H7 (cell line): Measurements from ENCODE around the gene ELF2. TPM values are rescaled to one million over a fixed set of nuclear protein-coding genes. Genes with fewer than 3 reads are reported as not detected.
A peak's percentile ranks its signal among the peaks of the same experiment; 100 is the strongest.
"Not testable (repeated sequence)": the region's sequence is repeated elsewhere in the genome, so short reads cannot be mapped to it uniquely, and the experiment has no call there.

Experiments used
- DNase-seq: peaks from one replicate; pipeline ENCODE4 v3.0.0; 2012
- H3K27me3 ChIP-seq: 2 replicates; pipeline ENCODE4 v1.6.0; 2011; ENCODE audit warnings: mild to moderate bottlenecking, low read length; ENCODE audit not compliant: control insufficient read depth, insufficient read depth
- H3K36me3 ChIP-seq: replicated peaks from 2 replicates; pipeline ENCODE4 v1.5.1; 2011; ENCODE audit warnings: low read length; ENCODE audit not compliant: control insufficient read depth, insufficient read depth
- H3K4me3 ChIP-seq: 2 replicates; pipeline ENCODE4 v1.5.1; 2011; ENCODE audit warnings: low read depth, mild to moderate bottlenecking, control low read depth, low read length, moderate library complexity; ENCODE audit not compliant: insufficient read depth
- total RNA-seq: library from RNA; depleted of rRNA; stranded (reverse); fragments of >200 nt; shearing (Covaris generic); gene quantifications from 2 replicates; pipeline ENCODE4 v1.2.3, GENCODE V29; 2014

ELF2 gene
- total RNA-seq, 1 experiment from 2014 or later, result 29.9 TPM

- no peak for DNase-seq
- Histone ChIP-seq H3K27me3 (peaks cover 5% of the 10 kb centered on the region; the same call in 1 of the 2 replicates), H3K4me3 (no peak overlapping the region), H3K36me3 (no peaks in the 10 kb centered on the region)
Measured at GRCh38 chr4:139170932-139171331, 6.1 kb downstream of the ELF2 start.

- peak; percentile 30 for DNase-seq
- Histone ChIP-seq H3K36me3 (no peaks in the 10 kb centered on the region), H3K27me3 (no peaks in the 10 kb centered on the region), H3K4me3 (no peak overlapping the region)
Measured at GRCh38 chr4:139167774-139168444, 9.1 kb downstream of the ELF2 start.

DNA sequence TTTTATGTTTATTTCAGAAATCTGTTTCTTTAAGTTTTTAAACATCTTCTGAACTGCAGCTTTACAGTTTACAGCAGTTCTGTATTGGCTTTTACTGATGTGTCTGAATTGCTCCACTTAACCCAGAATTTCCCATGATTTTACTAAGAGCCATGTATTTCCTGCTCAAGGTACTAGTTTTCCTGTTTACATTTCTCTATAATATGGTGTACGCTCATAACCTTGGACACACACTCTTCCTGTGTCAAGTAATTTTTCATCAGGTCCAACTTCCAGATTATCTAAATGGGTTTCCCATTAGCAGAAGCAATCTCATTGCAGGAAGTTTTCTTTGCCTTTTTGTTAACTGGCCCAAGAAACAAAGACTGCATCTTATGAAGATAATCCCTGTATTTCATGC, 12.3 kb downstream of the ELF2 start:
- Histone ChIP-seq H3K27me3 (no peaks in the 10 kb centered on the region), H3K4me3 (no peak overlapping the region), H3K36me3 (no peaks in the 10 kb centered on the region)
- DNase-seq, result no peak

GRCh38 chr4:139163806-139164206, 13.2 kb downstream of the ELF2 start:
- DNase-seq, result no peak
- Histone ChIP-seq H3K4me3 (no peak overlapping the region), H3K36me3 (no peaks in the 10 kb centered on the region), H3K27me3 (no peaks in the 10 kb centered on the region)

DNA sequence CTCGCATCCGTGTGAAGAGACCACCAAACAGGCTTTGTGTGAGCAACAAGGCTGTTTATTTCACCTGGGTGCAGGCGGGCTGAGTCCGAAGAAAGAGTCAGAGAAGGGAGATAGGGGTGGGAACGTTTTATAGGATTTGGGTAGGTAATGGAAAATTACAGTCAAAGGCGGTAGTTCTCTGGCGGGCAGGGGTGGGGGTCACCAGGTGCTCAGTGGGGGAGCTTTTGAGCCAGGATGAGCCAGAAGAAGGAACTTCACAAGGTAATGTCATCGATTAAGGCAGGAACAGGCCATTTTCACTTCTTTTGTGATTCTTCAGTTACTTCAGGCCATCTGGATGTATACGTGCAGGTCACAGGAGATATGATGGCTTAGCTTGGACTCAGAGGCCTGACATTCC, 19.0 kb downstream of the ELF2 start:
- not testable (repeated sequence) for H3K36me3 ChIP-seq, H3K4me3 ChIP-seq, DNase-seq, H3K27me3 ChIP-seq

DNA sequence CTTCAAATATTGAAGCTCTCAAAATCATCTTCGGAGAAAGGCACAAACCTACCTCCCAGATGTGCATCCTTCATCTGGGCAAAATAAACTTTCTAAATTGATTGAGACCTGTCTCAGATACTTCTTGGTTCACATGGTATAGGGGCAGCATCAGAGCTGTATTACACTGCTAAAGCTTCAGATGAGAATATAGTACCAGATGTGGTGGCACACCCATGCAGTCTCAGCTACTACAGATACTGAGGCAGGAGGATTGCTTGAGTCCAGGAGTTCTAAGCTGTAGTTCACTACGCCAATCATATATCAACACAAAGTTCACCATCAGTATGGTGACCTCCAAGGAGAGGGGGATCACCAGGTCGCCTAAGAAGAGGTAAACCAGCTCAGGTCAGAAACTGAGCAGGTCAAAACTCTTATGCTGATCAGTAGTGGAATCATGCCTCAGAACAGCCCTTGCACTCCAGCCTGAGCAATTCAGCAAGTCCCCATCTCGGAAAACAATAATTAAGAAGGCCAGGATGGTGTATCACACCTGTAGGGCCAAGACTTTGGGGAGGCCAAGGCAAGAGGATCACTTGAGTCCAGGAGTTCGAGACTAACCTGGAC, 22.0 kb downstream of the ELF2 start:
- DNase-seq, result no peak
- no peaks in the 10 kb centered on the region for H3K36me3 ChIP-seq
- no peaks in the 10 kb centered on the region for H3K27me3 ChIP-seq
- no peak overlapping the region for H3K4me3 ChIP-seq

DNA sequence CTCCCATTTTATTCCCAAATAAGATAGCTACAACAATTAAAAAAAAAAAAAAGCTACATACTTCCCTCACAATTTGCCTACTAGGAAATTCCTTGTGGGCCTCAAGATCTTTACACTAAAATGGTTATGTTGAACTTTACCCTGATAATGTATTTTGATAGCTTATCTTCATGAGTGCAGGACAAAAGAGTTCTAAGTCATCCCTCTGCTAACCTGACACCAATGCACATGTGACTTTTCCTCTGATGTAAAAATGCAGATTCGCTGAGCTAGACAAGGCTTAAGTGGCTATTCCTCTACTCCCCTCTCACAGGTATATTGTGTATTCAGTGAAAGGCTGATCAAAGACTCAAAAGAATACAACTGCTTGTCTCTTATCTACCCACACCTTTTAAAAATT, 22.5 kb downstream of the ELF2 start:
- no peak for DNase-seq
- no peak overlapping the region for H3K4me3 ChIP-seq

DNA sequence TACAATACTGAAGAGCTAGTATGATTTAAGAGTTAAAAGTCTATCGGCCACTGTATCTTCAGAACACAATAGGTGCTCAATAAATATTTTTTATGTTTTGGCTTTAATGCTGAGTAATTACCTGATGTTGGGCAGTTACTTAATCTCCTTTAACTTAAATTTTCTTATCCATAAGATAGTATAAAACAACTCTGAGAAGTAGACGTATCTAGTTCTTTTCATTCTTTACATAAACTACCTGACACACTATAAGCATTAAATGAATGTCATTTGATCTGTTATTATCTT, 22.9 kb downstream of the ELF2 start:
- Histone ChIP-seq H3K36me3 (no peaks in the 10 kb centered on the region), H3K4me3 (no peak overlapping the region), H3K27me3 (no peaks in the 10 kb centered on the region)
- DNase-seq, result no peak

More for the DNA sequence above, 22.5 kb downstream of the ELF2 start:
- H3K36me3 ChIP-seq, result no peaks in the 10 kb centered on the region
- H3K27me3 ChIP-seq, result no peaks in the 10 kb centered on the region

- Histone ChIP-seq H3K36me3 (no peaks in the 10 kb centered on the region), H3K27me3 (no peaks in the 10 kb centered on the region), H3K4me3 (no peak overlapping the region)
- peak; percentile 41 for DNase-seq
Measured at GRCh38 chr4:139153411-139154133, 23.4 kb downstream of the ELF2 start.

DNA sequence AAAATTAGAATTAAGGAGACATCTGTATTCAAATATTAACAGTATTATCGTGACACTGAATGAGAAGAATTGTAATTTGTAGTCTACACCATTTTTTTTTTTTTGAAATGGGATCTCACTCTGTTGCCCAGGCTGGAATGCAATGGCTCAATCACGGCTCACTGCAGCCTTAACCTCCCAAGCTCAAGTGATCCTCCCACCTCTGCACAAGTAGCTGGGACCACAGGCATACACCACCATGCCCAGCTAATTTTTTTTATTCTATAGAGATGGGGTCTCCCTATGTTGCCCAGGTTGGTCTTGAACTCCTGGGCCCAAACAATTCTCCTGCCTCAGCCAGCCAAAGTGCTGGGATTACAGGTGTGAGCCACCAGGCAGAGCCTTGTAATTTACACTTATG, 24.8 kb downstream of the ELF2 start:
- Histone ChIP-seq H3K36me3 (no peaks in the 10 kb centered on the region), H3K4me3 (no peak overlapping the region), H3K27me3 (no peaks in the 10 kb centered on the region)
- DNase-seq, result no peak

- DNase-seq, result no peak
- H3K4me3 ChIP-seq, result no peak overlapping the region
- H3K36me3 ChIP-seq, result no peaks in the 10 kb centered on the region
- no peaks in the 10 kb centered on the region for H3K27me3 ChIP-seq
Measured at GRCh38 chr4:139146926-139147629, 29.9 kb downstream of the ELF2 start.

DNA sequence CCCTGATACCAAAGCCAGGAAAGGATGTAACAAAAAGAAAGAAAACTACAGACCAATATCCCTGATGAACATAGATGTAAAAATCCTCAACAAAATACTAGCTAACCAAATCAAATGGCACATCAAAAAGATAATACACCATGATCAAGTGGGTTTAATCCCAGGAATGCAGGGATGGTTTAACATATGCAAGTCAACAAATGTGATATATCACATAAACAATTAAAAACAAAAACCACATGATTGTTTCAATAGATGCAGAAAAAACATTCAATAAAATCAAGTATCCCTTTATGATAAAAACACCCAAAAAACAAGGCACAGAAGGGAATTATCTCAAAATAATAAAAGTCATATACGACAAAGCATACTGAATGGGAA, 31.5 kb downstream of the ELF2 start:
- no peak overlapping the region for H3K4me3 ChIP-seq
- no peak for DNase-seq
- no peaks in the 10 kb centered on the region for H3K27me3 ChIP-seq
- no peaks in the 10 kb centered on the region for H3K36me3 ChIP-seq

DNA sequence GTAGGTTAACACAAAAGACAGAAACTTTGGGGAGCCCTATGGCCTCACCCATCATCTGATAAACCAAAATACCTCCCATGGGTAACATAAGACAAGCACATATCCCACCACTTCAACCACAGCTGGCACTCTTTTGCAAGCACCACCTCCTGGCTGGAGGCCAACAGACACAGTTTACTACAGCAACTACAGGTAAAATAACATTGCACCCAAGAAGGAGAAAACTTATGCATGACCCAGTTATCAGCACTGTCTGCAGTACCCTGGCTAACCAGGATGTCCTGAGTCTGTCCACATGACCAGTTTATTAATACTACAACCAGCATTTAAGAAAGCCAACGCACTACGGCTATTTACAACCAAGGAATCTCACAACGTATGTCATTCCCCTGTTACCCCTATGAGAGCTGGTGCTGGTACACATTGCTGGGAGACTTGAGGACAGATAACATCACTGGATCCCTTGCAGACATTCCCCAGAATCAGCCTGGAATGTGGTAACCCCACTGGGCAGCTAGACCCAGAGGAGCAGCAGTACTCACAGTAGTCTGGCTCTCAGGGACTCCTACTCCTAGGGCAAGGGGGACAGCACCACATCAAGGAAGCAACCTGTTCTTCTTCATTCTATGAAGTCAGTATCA, 32.0 kb downstream of the ELF2 start:
- DNase-seq, result no peak
- Histone ChIP-seq H3K27me3 (no peaks in the 10 kb centered on the region), H3K36me3 (no peaks in the 10 kb centered on the region), H3K4me3 (no peak overlapping the region)

DNA sequence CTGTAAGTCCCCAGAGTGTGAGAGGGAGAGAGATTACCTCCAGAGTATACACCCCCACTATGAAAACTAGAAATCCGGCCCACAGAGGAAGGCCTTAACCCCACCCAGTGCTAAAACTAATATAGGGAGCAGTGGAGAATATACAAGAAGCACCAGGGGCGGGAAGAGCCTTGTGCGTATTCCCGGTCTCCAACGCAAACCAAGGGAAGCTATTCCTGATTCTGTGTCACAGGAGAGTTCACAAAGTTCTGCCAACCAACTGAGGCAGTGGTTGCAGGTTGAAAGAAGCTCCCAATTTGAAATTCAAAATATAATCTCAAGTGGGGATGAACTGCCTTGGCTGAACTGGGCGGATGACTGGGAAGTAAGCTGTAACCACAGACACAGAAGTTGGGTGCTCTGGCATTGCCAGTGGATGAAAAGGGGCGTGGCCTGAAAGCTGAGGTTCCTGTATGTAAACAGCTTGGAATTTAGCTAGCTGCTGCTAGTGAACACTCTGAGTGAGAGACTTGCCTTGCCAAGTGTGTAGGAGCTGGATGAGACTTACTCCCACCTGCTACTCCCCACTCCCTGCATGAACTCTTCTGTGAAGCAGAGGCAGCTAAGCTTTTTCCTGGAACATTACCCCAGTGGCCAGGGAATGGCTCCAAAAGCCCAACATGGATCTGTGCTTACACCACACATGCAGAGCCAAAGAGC, 32.7 kb downstream of the ELF2 start:
- Histone ChIP-seq H3K27me3 (no peaks in the 10 kb centered on the region), H3K36me3 (no peaks in the 10 kb centered on the region), H3K4me3 (no peak overlapping the region)
- DNase-seq, result no peak
